PFSK-1 (cell line): ENCODE data around the gene BCL2L1.

Experiments used
- FOXP2 ChIP-seq: optimal IDR thresholded peaks from 2 replicates; pipeline ENCODE3; 2011; ENCODE audit warnings: borderline replicate concordance, control low read depth, inconsistent platforms; ENCODE audit not compliant: insufficient read depth; ENCODE audit errors: extremely low read length, extremely low read depth
- POLR2AphosphoS5 ChIP-seq: IDR thresholded peaks from 2 replicates; pipeline ENCODE4 v1.6.1; 2012; ENCODE audit warnings: low read depth, mild to moderate bottlenecking, control low read depth, low read length, moderate library complexity
- REST ChIP-seq, 2 experiments: IDR thresholded peaks; 2 replicates each; pipeline versions ENCODE4 v1.6.1 to v1.8.0; 2011 to 2012; ENCODE audit warnings: low read depth in 2 of 2, low read length in 2 of 2, control low read depth in 1 of 2, inconsistent platforms in 1 of 2, mild to moderate bottlenecking in 1 of 2, moderate library complexity in 1 of 2; ENCODE audit not compliant: insufficient read depth in 1 of 2
- SIN3A ChIP-seq: IDR thresholded peaks from 2 replicates; pipeline ENCODE4 v1.6.1; 2012; ENCODE audit warnings: mild to moderate bottlenecking, low read length, moderate library complexity, borderline replicate concordance; ENCODE audit not compliant: insufficient read depth
- TAF1 ChIP-seq: IDR thresholded peaks from 2 replicates; pipeline ENCODE4 v1.6.1; 2012; ENCODE audit warnings: low read length, control low read depth, borderline replicate concordance; ENCODE audit not compliant: insufficient read depth

- no peak for TF ChIP-seq POLR2AphosphoS5
- TF ChIP-seq SIN3A = no peak
- TF ChIP-seq FOXP2 = no peak
- TF ChIP-seq REST (IDR thresholded peaks at IDR 0.05; ENCODE audit: insufficient read depth in 1 of 2, low read depth in 2 of 2, low read length in 2 of 2) = no peak
- no peak for TF ChIP-seq TAF1
Measured at GRCh38 chr20:31680286-31681127, 42.2 kb downstream of the BCL2L1 start.
